ENCODE results near the gene PDLIM7. TPM values are rescaled to one million over a fixed set of nuclear protein-coding genes. Genes with fewer than 3 reads are reported as not detected.

PDLIM7 gene
- total and polyA plus RNA-seq, 2 experiments from 2014 or later, result 94.7 to 128 TPM

GRCh38 chr5:177526191-177526590 is 28.8 kb upstream of the PDLIM7 start:
- Mint-ChIP-seq H3K27ac (no peak overlapping the region), H3K4me1 (no peaks in the 10 kb centered on the region), H3K27me3 (ENCODE audit: insufficient read depth, low read depth, poor library complexity) (peaks cover 5% of the 10 kb centered on the region), H3K36me3 (ENCODE audit: low read depth) (peaks cover 35% of the 10 kb centered on the region), H3K9me3 (no peaks in the 10 kb centered on the region), H3K4me3 (no peak overlapping the region)
- no peaks in the 10 kb centered on the region for H3K9me2 ChIP-seq (ENCODE audit: insufficient read depth)
- no peak for DNase-seq (ENCODE audit: low spot score)
- no peaks in the 10 kb centered on the region for H3F3A ChIP-seq (replicated peaks; ENCODE audit: low read depth)
- H3K27ac ChIP-seq (ENCODE audit: low read depth), result no peak overlapping the region
- no peak for ATAC-seq
- no peak overlapping the region for H3K4me3 ChIP-seq
- H3K4me2 ChIP-seq, result no peak overlapping the region
- H3K4me1 ChIP-seq (ENCODE audit: insufficient read depth), result no peaks in the 10 kb centered on the region
- H4K20me1 ChIP-seq (replicated peaks; ENCODE audit: insufficient read depth), result peaks cover 12% of the 10 kb centered on the region
- H3K79me2 ChIP-seq (replicated peaks; ENCODE audit: insufficient read depth), result no peaks in the 10 kb centered on the region
- no peak for TF ChIP-seq CREB1 (CRISPR knock-in tag; IDR thresholded peaks at IDR 0.05; ENCODE audit: low read depth)
- TF ChIP-seq POLR2AphosphoS5 (IDR thresholded peaks at IDR 0.05; ENCODE audit: low read depth), result no peak
- TF ChIP-seq NANOG (IDR thresholded peaks at IDR 0.05; ENCODE audit: borderline replicate concordance), result no peak
- peaks cover 7% of the 10 kb centered on the region; the same call in 1 of the 2 replicates for H3K36me3 ChIP-seq (ENCODE audit: insufficient read depth)
- no peak overlapping the region for H2AFZ ChIP-seq
- H3K27me3 ChIP-seq (ENCODE audit: insufficient read depth), result no peaks in the 10 kb centered on the region

- H3K36me3 Mint-ChIP-seq (ENCODE audit: low read depth), result peaks cover 35% of the 10 kb centered on the region
- H3K27me3 Mint-ChIP-seq (ENCODE audit: insufficient read depth, low read depth, poor library complexity), result peaks cover 5% of the 10 kb centered on the region
- DNase-seq (ENCODE audit: low spot score) (no peak), ATAC-seq (no peak)
- Histone ChIP-seq H3F3A (replicated peaks; ENCODE audit: low read depth) (no peaks in the 10 kb centered on the region), H3K79me2 (replicated peaks; ENCODE audit: insufficient read depth) (no peaks in the 10 kb centered on the region), H3K27ac (ENCODE audit: low read depth) (no peak overlapping the region), H3K27me3 (ENCODE audit: insufficient read depth) (no peaks in the 10 kb centered on the region), H2AFZ (no peak overlapping the region), H3K4me2 (no peak overlapping the region), H3K4me3 (no peak overlapping the region), H3K9me2 (ENCODE audit: insufficient read depth) (no peaks in the 10 kb centered on the region), H3K4me1 (ENCODE audit: insufficient read depth) (no peaks in the 10 kb centered on the region), H4K20me1 (replicated peaks; ENCODE audit: insufficient read depth) (peaks cover 8% of the 10 kb centered on the region), H3K36me3 (ENCODE audit: insufficient read depth) (peaks cover 7% of the 10 kb centered on the region; the same call in 1 of the 2 replicates)
- H3K4me3 Mint-ChIP-seq, result no peak overlapping the region
- no peak overlapping the region for H3K27ac Mint-ChIP-seq
- no peaks in the 10 kb centered on the region for H3K9me3 Mint-ChIP-seq
- H3K4me1 Mint-ChIP-seq, result no peaks in the 10 kb centered on the region
- TF ChIP-seq NANOG (IDR thresholded peaks at IDR 0.05; ENCODE audit: borderline replicate concordance) (no peak), ETS1 (IDR thresholded peaks at IDR 0.05) (no peak), ZNF331 (CRISPR knock-in tag; IDR thresholded peaks at IDR 0.05; ENCODE audit: low read depth) (no peak), ZNF114 (CRISPR knock-in tag; IDR thresholded peaks at IDR 0.05) (no peak), POLR2AphosphoS5 (IDR thresholded peaks at IDR 0.05; ENCODE audit: low read depth) (no peak), CTCF (conservative IDR thresholded peaks at IDR 0.05; ENCODE audit: low read depth in 2 of 2) (no peak), JUNB (IDR thresholded peaks at IDR 0.05; ENCODE audit: unreplicated experiment) (no peak), EZH2phosphoT487 (IDR thresholded peaks at IDR 0.05; ENCODE audit: unreplicated experiment) (no peak), CREB1 (CRISPR knock-in tag; IDR thresholded peaks at IDR 0.05; ENCODE audit: low read depth) (no peak), ZNF462 (CRISPR knock-in tag; IDR thresholded peaks at IDR 0.05) (no peak)
Observed at GRCh38 chr5:177524941-177525655, 27.7 kb upstream of the PDLIM7 start.
